Measurements from ENCODE around the gene COL20A1.

Gene COL20A1

DNA sequence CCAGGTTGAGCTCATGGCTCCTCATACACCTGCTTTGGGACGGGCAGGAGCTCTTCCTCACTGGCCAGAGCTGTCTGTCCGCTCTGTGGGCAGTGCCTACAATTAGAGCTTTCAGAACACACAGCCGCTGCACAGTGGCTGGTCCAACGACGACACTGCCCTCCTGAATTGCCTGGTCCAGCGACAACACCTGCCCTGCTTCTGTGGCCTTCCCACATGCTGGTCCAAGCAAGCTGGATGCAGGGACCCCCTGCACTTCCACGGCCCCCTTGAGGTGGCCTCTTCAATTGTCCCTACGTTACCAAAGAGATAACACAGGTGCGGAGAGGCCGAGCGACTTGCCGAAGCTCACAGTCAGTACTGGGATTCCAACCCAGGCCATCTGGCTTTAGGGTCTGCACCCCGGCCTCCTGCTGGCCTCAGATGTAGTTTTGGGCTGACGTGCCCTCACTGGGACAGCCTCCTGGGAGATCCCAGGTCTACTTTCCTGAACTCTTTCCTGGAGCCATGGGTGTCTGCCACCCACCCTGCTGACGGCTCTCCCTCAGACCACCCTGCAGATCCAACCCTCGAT is 69.5 kb downstream of the COL20A1 start:
- no peak for DNase-seq (ENCODE audit: low spot score)

DNA sequence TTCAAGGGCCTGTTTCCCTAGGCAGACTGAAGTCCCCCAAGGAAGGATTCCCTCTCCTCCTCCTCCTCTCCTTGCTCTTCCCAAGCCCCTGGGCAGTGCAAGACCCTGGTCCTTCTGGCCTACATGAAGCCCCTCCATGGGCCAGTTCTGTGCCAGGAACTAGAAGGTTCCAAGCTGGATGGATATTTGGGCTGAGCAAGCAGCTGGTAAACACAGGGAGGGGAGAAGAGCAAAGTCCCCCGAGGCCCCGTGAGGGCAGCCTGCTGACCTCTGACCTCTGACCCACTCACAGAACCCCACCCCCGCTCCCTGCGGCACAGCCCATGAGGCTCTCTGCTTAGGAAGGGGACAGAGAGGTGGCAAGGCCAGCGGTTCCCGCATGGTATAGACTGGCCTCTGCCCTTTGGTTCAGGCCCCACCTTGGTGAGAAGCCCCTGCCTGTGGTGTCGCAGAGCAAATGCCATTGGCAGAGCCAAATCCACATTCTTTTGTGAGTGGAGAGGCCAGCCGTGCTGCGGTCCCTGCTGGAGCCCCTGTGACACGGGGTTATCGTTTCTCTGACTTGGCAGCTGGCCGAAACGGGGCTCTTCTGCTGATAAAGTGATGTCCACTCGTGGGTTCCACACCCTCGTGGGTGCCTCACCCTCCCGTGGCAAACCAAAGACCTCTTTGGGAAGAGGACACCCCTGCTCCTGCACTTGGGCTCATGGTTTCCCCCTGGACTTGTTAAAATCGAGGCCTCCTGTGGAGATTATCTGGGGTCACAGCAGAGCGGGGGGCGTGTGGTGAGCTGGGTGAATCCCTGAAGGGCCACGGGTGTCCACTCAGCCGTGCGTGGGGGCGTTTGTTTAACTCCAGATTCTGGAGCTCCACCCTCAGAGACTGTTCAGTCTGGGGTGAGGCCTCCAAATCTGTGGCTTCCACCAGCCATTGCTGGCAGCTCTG is 70.3 kb downstream of the COL20A1 start:
- no peak for DNase-seq (ENCODE audit: low spot score)

DNA sequence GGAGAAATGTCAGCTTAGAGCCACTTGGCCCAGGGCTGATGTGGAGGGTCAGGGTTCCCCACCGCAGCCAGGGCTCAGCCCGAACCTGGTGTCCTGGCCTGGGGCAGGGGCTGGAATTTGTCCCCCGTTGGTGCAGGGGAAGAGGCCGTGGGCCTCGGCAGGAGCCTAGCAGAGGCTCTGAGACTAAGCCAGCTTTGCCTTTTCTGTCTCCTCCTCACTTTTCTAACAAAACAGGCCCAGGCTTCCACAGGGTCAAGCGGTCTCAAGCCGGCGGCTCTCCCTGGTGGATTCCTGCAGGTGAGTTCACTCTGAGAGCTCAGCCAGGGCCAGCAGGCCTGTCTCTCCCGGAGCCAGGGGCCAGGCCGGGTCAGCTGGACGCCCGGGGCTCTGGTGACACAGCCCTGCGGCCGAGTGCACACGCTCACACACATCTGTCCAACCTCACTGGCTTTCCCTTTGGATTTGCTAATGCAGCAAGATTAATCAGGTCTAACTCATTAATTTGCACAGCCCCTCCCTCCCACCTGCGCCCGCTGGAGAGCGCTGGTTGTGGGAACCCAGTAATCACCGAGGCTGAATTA is 71.1 kb downstream of the COL20A1 start:
- no peak for DNase-seq (ENCODE audit: low spot score)

DNA sequence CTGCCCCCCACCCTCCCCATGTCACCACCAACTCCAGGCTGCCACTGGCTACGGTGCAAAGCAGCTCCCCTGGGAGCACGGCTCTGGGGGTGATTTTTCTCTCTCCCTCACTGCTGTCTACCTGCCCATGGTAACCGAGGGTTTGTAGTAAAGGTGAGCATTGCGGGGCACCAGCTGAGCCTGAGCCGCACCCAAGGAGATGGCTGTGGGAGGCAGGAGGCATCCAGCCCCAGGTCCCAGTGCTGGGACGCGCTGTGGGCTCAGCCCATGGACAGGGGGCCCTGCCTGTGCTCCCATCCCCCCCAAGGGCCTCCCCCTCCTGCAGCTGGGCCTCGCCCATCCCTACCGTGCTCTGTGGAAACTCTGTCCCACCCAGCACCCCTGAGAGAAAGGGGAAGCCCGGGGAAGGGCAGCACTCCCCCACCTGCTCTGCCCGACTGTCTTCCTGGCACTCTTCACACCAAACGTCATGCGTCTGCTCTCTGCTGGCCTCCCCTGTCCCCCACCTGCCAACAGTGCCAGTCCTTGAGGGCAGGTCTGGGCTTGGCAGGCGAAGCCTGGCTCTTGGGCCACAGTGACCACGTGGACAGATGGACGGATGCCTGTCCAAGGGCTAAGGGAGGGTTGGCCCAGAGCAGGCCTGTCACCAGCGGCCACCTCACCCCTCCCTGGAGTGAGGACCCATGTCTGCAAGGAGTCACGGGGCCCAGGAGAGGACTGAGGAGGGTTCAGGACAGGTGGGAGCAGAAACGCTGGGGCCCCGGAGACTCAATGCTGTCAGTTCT is 72.0 kb downstream of the COL20A1 start:
- DNase-seq (ENCODE audit: low spot score): no peak

DNA sequence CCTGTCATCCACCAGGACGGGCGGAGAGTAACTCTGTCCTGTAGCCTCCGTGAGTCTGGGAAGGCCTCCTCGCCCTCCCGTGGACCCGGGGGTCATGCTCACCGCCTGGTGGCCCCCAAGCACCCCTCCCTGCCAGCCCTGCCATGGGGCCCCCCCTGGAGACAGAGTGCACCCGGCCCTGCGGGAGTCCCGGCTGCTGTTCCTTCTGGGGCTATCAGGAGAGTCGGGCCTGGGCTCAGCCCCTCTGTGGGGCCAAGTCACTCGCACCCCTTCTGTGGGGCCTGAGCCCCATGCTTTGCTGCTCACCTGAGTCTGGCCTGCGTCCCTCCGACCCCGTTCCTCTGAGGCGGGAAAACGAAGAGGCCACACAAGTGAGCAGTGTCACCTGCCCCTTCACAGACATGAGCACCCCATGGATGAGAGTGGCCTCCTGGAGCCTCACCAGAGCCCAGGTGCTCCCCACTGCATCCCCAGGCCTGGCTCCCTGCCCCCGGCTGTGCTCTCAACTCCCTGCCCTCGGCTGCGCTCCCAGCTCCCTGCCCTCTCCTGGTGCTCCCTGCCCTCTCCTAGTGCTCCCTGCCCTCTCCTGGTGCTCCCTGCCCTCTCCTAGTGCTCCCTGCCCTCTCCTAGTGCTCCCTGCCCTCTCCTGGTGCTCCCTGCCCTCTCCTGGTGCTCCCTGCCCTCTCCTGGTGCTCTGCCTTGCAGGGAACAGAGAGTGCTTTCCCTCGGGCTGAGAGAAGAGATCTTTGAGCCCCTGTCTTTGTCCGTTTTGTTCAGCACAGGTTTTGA is 72.8 kb downstream of the COL20A1 start:
- no peak for DNase-seq (ENCODE audit: low spot score)

DNA sequence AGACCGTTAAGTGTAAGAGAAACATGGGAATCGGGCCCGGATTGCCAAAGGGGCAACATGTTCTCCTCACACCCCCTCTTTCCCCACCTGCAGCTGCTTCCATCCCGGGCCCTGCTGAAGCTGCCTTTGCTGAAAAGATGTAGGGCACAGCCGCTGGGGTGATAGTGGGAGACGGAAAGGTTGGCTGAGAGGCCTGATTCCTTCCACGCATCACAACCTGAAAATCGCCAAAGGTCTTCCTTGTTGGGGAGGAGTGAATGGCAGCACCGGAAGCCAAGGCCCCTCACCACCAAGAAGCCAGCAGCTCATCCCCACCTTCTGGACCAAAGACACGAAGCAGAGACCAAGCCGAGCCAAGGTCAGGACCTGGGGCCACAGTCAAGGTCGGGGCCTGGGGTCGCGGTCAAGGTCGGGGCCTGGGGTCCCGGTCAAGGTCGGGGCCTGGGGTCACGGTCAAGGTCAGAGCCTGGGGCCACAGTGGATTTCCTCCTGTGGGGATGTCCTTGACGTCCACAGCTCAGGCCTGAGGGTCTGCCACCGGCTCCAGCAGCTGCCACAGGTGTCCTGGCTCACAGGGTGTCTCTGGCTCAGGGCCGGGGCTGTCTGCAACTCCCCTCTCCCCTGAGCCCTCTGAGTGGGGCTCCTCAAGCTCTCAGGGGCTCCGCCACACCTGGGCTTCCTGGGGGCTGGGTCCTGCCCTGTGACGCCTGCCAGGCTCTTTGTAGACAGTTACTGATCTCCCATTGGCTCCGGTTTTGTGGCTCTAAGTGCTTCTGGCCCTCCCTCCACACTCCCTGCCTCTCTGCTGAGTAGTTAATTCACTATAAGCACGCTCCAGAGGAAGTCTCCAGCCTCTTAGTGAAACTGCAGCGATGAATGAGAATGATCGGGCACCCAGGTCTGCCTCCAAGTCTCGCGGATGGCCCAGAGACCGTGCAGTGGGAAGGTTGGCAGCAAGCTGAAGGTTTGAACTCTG is 73.7 kb downstream of the COL20A1 start:
- DNase-seq (ENCODE audit: low spot score): no peak

DNA sequence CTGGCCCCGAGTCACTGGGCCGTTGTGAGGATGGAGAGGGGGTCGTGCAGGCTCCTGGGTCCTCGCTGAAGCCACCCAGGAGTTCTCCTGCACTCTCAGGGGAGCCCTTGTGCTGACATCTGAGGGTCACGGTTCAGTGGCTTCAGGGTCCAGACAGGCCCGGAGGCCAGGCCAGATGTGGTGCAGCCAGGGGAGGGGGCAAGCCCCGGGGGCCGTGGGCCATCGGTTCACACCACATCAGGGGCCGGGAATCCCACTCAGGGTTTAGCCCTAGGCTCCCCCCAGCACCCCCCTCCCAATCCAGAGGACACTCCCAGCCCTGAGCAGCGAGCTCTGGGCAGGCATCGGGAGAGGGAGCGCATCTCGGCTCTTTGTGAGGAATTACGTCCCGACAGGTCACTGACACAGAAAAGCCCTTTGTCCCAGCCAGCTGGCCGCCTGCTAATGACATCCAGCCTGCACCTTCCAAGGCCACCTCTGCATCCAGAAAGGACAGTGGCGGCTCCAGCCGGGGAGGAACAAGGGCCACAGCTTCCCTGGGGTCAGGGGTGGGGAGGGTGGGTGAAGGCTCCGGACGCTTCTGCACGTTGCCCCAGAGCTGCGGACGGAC is 74.6 kb downstream of the COL20A1 start:
- no peak for DNase-seq (ENCODE audit: low spot score)

DNA sequence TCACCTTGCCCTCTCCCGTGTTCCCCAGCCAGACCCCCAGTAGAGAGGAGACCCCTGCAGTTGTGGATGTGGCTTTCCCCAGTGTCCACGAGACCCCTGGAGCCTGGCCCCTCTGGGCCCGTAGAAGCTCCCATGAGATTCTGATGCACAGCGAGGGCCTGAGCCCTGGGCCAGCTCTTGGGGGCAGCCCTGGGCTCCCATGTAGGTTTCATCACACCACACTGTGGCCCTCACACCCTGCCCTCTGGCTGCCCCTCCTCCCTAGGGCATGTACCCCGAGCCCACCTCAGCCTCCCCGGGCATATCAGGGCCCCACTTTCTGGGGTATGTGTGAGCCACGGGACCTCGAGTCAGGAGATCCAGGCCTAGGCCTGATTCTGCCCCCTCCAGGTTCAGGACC is 75.2 kb downstream of the COL20A1 start:
- DNase-seq (ENCODE audit: low spot score): no peak

DNA sequence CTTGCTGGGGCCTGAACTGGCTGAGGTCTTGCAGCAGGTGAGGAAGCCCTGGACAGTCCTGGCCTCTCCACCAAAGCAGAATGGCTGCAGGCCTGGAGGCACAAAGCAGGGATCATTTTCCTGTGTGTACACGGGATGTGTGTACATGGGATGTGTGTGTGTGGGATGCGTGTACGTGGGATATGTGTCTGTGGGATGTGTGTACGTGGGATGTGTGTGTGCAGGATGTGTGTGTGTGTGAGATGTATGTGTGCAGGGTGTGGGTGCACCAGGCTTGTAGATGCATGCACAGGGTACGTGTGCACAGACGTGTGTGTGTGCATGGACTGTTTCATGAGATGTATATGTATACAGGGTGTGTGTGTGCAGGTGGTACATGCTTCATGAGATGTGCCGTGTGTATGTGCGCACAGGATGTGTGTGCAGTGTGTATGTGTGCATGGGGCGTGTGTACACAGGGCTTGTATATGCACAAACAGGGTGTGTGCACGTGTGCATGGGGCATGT is 76.1 kb downstream of the COL20A1 start:
- no peak for DNase-seq (ENCODE audit: low spot score)

DNA sequence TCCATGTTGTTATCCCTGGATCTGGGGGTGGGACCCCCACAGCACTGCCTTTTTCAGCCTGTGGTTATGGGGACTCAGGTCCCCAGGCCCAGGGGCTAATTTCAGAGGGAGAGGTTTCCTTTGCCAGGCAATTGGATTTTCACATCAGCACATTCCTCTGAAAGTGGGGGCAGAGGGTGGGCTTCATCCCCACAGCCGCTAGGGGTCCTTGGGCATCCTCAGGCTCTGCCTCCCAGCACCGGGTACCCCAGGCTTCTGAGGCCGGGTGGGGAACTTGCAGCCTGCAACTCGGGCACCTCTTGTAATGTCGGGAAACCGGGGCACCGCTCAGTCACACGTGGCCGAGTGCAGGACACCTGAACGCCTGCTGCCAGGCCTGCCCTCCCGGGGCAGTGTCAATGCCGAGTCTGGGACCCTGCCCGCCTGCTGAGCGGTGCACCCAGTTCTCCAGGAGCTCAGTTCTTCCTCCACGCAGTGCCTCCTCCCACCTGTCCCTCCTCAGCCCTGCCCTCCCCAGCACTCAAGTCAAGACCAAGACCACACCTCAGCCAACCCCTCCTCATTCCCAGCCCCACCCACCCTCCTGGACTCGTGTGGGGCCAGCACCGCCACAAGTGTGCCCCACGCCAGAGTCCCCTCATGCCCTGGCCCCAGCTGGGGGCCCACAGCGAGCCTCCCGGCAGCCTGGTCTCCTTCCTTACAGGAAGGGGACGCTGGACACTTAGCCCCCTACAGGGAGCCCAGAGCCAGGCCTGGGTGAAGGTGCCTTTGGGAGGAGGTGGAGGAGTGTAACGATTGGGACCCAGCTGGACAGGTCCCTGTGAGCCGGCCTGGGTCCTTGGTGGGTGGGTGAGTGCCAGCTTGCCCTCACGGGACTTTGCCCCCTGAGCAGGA is 77.0 kb downstream of the COL20A1 start:
- no peak for DNase-seq (ENCODE audit: low spot score)

DNA sequence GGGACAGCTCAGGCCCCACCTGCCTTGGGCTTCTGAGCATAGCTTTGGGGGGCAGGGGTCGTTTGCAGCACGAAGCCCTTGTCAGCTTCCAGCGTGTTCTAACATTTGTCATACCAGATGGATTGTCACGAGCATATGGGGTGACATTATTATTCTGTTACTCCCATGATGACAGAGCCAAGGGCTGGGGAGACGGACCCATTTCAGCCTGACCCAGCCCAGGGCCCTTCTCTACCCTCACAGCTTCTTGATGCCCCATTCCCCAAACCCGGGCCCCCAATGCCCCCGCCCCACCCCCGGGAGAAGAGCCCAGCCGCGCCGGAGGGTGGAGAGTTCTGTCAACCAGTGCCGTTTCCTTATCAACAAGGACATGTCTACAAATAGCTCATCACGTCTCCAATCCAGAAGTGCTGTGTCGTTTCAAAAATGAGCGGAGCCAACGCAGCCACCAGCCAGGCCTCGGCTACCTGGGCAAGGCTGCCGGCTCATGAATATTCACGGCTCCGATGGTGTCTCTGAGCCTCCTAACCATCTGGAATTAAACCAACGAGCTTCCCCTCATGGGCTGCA is 77.7 kb downstream of the COL20A1 start:
- no peak for DNase-seq (ENCODE audit: low spot score)

DNA sequence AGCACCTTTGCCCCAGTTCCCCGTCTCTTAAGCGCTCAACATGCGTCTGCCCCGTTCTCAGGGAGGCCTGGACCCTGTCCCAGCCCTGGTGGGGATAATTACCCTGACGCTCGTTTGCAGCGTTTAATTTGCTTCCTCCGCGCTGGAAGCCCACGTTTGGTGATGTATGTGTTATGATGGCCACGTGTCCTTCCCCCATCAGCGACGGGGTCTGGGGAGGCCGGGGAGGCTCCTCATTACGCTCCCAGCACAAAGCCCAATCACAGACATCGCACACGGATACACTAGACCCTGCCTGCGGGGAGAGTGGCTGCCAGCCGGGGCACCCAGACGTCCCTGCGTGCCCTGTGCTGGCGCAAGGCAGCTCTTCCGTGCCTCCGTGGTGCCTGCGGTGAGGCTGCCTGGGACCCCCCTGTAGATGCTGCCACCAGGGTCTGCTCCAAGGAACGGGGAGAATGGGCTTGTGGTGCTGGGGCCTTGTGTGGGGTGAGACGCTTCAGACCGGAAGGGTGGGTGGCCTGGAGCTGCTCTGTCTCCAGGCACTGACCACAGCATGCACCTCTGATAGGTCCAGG is 78.4 kb downstream of the COL20A1 start:
- no peak for DNase-seq (ENCODE audit: low spot score)

DNA sequence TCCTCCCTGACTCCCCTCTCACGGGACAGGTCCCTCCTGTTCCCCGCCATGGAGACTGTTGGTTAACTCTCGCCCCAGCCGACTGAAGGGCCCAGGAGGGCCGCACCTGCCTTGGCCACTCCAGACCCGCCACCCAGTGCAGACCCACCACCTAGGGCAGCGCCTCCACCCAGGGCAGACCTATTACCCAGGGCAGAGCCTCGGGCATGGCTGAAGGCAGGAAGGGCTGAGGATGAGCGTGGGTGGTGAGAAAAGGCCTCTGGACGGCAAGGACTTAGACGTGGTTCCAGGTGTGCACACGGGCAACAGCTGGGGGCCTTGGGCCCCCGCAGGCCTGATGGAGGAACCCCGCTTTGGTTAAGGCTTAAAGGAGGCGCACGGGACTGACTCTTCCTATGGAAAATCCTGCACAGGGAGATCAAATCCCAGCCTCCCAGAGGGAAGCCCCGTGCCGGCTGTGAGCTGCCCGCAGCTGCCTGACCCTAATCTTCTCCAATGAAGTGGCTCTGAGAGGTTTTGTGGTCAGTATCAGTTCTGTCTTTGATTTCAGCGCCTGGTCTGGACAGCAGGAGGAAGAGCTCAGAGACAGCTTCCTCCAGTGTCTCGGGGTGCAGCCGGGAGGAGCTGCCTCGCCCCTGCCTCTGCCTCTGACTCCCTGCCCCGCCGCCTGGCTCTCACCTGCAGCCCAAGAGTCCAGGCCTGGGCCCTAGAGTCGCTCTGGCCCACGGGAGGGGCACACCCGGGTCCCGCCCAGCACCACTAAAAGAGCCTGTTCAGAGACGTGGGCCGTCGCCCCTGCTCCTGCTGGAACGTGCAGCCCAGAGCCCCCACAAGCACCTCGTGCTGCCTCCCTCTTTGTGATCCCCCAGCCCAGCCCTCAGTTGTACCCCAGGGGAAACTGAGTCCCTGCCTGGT is 80.2 kb downstream of the COL20A1 start:
- no peak for DNase-seq (ENCODE audit: low spot score)

DNA sequence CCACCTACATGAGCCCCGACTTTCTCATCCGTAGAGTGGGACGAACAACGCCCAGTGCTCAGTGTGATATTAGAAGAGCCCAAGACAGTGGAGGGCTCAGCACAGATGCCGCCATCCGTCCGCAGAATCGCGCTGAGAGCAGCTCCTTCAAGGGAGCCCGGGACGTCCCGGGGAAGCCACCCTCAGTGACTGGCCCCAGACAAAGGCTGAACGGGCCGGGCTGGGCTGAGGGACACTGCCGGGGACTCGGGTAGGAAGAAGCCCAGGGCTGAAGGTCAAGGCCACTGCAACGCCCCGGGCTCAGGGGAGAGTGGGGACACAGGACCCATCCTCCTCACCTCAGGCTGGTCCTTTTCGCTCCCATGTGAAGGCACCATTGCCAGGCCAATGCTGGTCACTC is 81.0 kb downstream of the COL20A1 start:
- DNase-seq (ENCODE audit: low spot score): no peak

DNA sequence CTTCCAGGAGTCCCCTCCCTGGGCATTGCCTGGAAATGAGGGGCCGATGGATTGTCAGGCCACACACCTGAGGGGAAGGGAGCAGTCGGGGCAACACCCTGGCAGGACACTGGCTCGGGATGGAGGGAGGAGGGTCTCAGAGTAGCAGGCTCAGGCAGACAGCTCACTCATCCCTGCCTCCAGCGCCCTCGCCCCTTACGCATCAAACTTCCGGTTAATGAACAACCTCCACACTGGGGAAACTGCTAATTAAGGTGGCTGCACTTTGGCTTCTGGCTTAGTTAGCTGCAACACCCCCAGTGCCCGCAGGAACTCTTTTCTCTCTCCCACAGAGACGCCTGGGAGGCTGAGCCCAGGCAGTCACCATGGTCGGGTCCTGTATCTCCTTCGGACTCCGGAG is 81.5 kb downstream of the COL20A1 start:
- no peak for DNase-seq (ENCODE audit: low spot score)

DNA sequence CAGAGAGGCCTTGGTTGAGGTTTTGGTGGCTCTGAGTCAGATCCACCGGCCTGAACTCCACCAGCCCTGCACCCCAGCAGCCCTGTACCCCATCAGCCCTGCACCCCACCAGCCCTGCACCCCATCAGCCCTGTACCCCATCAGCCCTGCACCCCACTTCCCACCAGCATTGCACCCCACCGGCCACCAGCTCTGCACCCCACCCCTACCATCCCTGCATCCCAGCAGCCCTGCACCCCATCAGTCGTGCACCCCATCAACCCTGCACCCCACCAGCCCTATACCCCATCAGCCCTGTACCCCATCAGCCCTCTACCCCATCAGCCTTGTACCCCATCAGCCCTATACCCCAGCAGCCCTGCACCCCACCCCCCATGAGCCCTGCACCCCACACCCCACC is 82.5 kb downstream of the COL20A1 start:
- DNase-seq (ENCODE audit: low spot score): no peak

Data from iPS-NIHi11 (cell line).